Measurements from ENCODE around the gene NRCAM.

Gene NRCAM

DNA sequence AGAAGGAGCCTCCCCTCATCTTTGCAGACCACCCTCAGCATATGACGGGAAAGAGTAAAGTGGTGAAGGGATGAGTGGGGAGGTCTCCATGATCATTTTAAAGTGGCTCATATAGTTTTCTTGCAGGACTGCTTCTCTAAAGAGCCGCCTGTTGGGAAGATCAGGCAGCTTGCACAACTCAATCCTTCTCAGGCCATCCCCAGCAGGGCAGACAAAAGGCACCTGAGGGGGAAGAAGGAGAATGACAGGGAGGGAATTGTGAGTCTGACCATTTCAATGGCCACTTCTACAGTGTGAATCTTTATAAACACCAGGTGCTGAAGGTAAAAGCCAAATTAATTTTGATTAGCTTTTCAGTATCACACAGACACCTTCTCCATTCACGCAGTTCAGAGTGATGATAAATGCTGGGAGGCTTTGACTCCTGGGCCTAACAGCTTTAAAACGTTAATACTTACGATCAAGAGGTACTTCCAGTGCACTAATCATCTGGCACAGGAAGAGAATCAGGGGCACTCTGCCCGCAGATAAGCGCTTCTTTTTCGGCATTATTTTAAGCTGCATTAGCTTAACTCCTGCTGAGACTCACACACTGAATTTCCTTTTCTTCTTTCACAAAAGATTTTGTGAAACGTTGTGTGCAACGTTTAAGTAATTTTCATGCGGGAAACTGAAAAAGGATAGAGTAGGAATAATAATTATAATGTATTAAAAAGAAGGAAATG, 216.6 kb downstream of the NRCAM start:
- H3K4me3 ChIP-seq (ENCODE audit: low read length): no peak overlapping the region
- TF ChIP-seq, protein P1, sequence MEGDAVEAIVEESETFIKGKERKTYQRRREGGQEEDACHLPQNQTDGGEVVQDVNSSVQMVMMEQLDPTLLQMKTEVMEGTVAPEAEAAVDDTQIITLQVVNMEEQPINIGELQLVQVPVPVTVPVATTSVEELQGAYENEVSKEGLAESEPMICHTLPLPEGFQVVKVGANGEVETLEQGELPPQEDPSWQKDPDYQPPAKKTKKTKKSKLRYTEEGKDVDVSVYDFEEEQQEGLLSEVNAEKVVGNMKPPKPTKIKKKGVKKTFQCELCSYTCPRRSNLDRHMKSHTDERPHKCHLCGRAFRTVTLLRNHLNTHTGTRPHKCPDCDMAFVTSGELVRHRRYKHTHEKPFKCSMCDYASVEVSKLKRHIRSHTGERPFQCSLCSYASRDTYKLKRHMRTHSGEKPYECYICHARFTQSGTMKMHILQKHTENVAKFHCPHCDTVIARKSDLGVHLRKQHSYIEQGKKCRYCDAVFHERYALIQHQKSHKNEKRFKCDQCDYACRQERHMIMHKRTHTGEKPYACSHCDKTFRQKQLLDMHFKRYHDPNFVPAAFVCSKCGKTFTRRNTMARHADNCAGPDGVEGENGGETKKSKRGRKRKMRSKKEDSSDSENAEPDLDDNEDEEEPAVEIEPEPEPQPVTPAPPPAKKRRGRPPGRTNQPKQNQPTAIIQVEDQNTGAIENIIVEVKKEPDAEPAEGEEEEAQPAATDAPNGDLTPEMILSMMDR (conservative IDR thresholded peaks at IDR 0.05; ENCODE audit: low read depth, low read length): no peak
- no peak for DNase-seq (ENCODE audit: low read depth)

DNA sequence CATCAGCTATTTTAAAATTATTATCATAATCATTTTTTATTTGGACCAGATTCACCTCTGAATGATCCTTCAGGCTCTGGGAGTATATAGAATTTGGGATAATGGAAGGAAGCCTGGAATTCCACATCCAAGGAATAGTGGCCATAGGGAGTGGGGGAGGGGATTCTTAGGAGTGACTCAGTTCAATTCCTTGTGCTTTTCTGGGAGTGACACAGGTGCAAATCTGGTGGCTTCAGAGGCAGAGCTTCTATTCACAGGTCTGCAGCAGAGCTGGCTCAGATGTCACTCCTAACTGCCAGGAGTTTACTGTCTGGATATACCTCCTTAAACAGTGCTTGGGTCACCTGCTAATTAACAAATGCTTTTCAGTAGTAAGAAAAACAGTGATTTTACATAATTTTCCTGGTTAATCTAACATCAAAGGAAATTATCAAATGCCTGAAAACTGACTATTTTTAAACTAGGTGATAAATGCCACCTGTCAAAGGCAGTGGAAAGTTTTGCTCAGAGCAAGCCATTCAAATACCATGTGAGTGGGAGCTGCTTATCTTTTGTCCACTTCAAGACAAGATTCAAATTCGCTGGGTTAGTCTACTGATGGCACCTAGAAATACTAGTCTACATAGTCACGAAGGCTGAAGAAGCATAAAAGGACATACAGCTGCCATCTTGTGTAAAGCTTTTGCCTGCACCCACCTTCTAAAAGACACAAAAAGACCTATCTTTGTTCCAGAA, 219.4 kb downstream of the NRCAM start:
- TF ChIP-seq, protein P1 (conservative IDR thresholded peaks at IDR 0.05; ENCODE audit: low read depth, low read length): no peak
- H3K4me3 ChIP-seq (ENCODE audit: low read length): no peak overlapping the region
- no peak for DNase-seq (ENCODE audit: low read depth)

DNA sequence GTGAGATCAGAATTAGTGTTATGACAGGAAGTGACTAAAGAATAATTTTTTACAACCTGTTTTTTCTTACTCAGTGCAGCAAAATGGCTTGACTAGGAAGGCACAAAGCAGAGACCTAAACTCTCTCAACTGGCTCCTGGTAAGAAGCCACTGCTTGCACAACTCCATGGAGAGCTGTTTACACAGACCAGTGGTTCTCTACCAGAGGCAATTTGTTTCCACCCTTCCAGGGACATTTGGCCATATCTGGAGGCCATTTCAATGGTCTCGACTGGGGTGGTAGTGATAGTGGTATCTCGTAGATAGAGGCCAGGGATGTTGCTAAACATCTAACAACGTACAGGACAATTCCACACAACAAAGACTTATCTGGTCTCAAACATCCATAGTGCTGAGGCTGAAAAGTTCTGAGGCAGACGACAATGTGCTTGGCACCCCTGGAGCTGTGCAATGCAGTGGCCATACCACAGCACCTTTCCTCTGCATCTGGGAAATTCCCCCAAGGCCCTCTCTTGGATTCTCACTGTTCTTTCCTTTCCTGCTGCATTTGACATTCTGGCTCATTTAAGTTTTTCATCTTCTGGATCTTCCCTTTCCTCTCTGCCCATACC, 220.7 kb downstream of the NRCAM start:
- DNase-seq (ENCODE audit: low read depth): no peak
- H3K4me3 ChIP-seq (ENCODE audit: low read length): no peak overlapping the region
- TF ChIP-seq, protein P1 (conservative IDR thresholded peaks at IDR 0.05; ENCODE audit: low read depth, low read length): no peak

DNA sequence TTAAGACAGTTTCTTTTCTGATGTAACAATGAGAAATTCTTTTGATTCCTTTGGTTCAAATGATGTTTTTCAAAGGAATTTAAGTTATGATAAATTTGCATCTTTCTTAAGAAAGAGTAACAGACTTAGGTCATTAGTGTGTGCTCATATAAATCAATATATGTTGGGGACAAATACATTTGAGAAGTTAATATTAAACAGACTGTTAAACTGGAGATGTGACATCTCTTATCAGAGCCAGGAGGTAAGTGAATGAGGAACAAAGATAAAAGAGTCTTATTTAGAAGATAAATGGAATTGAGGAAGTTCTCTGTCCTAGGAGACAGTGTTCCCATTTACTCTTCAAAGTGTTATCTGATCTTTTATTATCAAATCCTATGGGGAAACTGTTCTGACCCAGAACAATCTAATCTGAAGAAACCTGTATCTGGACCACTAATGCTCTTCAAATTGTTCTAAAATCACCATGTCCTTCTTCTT, 221.2 kb downstream of the NRCAM start:
- DNase-seq (ENCODE audit: low read depth): no peak
- TF ChIP-seq, protein P1 (conservative IDR thresholded peaks at IDR 0.05; ENCODE audit: low read depth, low read length): no peak
- no peak overlapping the region for H3K4me3 ChIP-seq (ENCODE audit: low read length)

DNA sequence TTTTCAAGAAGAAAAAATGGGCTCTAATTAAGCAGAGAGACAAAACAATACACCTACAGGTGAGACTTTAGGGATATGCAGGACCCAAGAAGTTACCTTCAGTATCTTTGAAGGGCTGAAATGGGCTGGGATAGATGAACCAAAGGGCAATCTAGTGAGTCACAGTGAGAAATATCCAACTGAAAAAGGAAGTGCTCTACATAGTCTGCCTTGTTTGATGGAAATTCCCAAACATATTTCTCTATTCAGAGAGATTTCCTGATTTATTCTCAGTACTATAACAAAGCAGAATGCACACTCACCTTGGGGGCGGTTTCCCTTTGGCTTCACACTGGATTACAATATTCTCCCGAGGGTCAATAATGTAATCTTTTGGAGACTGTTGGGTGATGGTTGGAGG, 222.0 kb downstream of the NRCAM start:
- TF ChIP-seq, protein P1 (conservative IDR thresholded peaks at IDR 0.05; ENCODE audit: low read depth, low read length): no peak
- DNase-seq (ENCODE audit: low read depth): no peak
- H3K4me3 ChIP-seq (ENCODE audit: low read length): no peak overlapping the region

DNA sequence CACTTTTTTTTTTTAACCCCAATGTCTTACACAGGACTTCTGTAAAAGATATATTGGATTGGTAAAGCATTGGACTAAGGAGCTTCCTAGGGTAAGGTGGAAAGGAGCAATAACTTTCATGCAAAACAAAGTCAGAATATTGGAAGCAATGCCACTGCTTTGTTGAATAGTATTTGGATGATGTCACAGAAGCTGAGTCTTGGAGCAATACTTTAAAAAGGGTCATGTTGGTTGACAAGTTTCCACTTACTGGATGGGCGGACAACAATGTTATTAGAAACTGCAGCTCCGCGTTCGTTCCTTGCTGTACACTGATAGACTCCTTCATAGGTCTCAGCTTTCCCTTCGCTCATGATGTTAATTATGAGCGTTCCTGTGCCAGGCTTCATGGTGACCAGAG, 224.2 kb downstream of the NRCAM start:
- no peak overlapping the region for H3K4me3 ChIP-seq (ENCODE audit: low read length)
- TF ChIP-seq, protein P1 (conservative IDR thresholded peaks at IDR 0.05; ENCODE audit: low read depth, low read length): no peak
- no peak for DNase-seq (ENCODE audit: low read depth)

All from retinal pigment epithelial cell (primary cell).